ENCODE data around the gene DHX38.

Gene DHX38

DNA sequence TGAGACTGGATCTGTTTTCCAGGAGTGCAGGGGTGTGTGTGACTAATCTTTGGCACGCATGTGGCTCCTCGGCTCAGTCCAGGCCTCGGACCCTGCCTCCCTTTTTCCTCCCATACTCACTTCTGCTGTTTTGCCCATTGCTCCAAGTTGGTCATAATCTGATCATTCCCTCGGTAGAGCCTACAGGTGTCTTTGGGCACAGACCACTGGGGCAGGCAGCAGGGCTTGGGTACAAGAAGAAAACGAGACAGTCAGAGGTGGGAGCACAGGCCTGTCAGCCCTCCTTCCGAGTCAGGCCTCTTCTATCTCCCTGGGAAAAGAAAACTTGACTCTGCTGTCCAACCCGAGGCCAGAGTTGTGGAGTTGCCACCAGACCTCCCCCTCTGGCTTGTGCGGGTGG, 29.8 kb downstream of the DHX38 start:
- DNase-seq: no peak

DNA sequence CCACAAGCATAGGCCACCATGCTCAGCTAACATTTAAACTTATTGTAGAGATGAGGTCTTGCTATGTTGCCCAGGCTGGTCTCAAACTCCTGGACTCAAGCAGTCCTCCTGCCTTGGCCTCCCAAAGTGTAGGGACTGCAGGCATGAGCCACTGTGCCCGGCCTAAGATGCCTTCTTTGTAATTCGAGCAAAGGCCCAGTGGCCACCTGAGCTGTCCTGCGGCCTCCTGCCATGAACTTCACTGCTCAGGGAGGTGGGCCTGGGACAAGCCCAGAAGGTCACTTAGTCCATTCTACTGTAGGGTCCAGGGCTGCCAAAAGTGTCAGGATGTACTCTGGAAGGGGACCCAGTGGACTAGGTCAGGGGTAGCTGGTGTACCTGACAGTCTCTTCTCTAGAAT, 30.5 kb downstream of the DHX38 start:
- no peak for DNase-seq

- no peak for DNase-seq
Observed at GRCh38 chr16:72124761-72125634, 31.4 kb downstream of the DHX38 start.

DNA sequence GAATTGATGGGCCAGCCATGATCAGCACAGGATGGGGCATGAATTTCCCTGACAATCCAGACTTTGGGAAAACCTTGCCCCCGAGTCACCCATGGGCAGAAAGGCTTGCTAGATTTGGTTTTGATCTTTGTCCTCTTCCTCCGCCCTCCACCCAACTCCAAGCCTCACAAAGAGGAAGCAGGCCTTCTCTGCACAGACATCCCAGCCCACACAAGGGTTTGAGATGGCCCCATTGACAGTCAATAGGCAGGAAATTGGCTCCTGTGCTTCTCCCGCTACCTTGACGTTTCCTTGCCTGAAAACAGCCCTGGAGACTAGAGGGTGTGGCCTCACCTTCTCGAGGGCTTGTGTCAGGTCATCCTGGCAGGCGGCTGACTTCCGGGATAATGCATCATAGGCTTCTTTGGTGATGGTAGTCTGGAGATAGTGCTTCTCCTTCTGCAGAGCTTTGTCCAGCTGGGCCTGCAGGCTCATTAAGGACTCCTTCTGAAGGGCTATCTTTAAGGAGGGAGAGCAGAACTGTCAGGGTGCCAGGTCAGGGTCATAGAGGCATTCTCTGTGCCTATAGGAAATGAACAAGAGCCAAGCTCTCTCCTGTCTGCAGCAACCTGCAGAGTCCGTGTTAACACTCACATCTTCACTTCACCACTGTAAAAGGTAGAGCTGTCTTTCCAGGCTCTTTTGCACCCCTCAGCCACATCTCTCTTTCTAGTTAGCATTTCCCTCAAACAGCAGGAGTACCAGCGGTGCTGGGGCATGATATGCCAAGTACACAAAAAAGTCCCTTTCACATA, 32.2 kb downstream of the DHX38 start:
- DNase-seq: no peak

- DNase-seq: no peak
Observed at GRCh38 chr16:72126429-72126765, 32.8 kb downstream of the DHX38 start.

GRCh38 chr16:72128701-72129100, 35.1 kb downstream of the DHX38 start:
- DNase-seq: no peak

DNA sequence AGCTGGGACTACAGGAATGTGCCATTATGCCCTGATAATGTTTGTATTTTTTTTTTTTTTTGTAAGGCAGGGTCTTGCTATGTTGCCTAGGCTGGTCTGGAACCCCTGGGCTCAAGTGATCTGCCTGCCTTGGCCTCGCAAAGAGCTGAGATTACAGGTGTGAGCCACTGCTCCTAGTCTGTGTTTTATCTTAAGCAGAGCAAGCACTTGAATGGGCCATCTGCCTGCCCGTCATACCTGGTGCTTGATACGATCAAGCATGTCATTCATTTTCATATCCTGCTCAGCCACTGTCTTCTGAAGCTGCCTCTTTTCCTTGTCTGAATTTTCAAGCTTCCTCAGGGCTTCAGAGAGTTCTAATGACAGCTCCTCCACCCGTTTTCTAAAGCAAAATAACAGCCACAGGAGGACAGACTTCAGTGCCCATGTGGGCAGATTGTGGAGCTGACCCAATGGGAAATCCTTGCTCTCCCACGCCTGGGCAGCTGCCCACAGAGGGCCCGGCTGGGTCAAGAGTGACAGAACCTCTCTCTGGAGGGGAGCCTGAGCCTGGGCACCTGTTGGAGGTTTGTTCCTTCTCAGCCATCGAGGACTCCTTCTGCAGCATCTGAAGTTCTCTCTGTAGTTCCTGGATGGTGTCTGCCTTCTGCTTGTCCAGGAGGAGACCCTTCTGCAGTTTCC, 36.5 kb downstream of the DHX38 start:
- DNase-seq: no peak

- DNase-seq: no peak
Observed at GRCh38 chr16:72131036-72131435, 37.4 kb downstream of the DHX38 start.

DNA sequence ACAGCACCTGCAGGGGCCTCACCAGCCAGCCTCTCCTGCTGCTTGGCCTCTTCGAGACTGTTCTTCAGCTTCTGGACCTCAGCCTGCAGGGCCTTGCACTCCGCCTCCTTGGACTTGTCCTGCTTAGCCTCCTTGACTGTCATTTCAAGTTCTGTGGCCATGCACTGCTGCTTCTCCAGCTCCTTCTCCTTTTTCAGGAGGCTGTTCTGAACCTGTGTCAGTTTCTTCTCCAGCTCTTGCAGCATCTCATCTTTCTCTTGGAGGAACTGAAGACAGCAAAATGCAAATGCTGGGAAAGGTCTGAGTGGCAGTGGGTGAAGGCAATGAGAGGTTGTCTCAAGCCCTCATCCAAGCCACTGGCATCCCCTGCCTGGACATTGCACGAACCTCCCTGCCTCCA, 39.1 kb downstream of the DHX38 start:
- no peak for DNase-seq

DNA sequence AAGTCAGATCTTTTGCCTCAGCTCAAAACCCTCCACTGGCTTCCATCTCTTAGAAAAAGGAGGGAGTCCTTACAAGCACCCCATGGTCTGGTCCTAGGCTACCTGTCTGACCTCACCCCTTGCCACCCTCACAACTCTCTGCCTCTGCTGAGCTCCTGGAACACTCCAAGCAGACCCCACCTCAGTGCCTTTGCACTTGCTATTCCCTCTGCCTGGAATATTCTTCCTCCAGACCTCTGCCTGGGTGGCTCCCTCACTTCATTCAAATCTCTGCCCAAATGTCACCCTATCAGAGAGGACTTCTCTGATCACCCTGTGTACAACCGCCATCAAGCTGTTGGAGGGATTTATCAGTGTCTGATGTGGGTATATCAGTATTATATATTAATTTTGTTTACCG, 40.9 kb downstream of the DHX38 start:
- no peak for DNase-seq

GRCh38 chr16:72137380-72138063, 43.9 kb downstream of the DHX38 start:
- no peak for DNase-seq

- no peak for DNase-seq
Observed at GRCh38 chr16:72138064-72138572, 44.5 kb downstream of the DHX38 start.

GRCh38 chr16:72139908-72140307, 46.3 kb downstream of the DHX38 start:
- no peak for DNase-seq

DNA sequence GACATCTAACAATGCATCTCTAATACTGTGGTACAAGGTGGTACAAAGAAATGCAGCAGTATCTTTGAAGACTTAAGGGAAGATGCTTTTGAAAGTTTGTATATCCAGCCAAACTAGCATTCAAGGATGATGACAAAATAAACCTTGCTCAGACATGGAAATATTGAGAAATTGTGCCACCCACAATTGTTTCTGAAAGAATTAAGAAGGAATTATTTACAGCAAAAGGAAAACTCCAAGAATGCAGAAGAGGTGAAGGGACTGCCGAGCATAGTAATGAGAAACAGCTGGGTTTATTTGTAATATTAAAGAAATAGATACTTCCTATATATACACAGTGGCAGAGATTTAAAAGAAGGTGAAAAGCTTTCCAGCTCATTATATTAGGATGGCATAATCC, 48.8 kb downstream of the DHX38 start:
- no peak for DNase-seq

DNA sequence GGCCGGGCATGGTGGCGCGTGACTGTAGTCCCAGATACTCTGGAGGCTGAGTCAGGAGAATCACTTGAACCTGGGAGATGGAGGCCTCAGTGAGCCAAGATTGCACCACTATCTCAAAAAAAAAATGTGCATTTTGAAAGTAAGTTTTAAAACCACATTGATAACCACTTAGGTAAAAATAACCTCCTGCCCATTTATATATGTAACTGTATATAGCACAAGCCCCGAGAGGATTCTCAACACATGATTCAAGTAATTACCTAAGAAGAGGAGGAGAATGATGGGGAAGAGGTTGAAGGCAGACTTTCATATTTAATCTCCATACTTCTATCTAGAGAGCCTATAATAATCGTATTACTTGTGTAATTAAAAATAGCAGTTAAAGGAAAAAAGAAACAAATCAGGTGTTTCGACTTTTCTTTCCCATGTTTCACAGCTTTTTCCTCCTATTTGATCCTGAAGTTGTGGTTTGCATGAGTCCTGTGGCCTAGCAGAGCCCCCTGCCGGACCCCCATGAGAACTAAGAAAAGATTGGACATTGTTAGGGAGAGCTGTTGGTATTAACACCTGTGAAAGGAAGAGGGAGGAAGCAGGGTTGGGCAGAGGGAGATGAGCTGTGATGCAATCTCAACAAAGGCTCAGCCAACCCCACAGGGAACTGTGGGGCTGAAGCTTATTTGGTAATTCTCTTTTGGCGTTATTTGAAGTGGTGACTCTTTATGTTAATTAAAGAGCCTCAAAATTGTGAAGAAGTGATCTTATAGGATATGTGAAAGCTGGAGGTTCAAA, 56.2 kb downstream of the DHX38 start:
- DNase-seq: no peak

DNA sequence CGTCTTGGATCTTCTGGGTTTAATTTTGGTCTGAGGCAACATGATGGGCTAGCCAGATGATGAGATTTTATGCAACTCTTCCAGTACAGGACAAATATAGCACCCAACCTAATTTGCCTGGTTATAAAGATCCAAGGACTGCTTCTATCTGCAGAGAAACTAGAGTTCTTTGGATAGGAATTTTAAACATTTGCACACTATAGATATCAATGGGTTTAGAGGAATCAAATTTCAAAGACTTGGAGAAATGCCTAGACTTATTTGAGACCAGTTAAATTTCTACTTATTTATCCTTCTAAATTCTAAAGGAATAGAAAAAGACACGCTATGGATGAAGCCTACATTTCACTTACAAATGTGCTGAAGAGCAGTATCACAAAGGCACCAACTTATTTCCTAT, 65.7 kb downstream of the DHX38 start:
- DNase-seq: no peak

GRCh38 chr16:72159801-72160200, 66.2 kb downstream of the DHX38 start:
- DNase-seq: no peak

DNA sequence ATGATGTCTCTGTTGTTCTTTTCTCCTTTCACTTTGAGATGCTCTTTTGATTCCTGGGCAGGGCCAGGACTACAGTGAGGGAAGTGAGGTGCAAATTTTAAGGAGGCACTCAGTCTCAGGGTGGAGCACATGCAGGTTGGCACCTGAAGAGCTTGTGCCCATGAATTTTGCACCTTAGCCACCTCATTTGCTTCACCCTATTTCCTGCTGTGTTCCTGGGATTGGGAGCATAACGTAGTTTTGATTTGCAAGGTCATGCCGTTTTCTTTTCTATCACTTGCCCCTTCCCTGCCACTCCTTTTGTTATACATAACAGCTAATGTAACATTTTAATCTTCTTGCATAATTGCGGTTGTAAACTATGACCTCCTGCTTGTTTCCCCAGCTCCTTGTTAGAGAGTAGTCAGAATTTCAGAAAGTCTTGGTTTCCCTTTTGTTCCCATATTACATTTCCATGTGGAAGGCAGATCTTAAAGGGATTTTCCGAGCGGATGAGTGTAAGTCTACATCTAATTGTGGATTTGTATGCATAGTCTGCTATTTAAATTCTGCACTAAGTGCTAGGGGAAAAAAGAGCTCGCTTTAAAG, 68.6 kb downstream of the DHX38 start:
- no peak for DNase-seq
